SIG-M5 (cell line): ENCODE results near the gene NOTCH4.

ENCODE experiments used
- DNase-seq: peaks from one replicate; lab custom pipeline; 2025; lab: John Stamatoyannopoulos, UW

NOTCH4 gene

DNA sequence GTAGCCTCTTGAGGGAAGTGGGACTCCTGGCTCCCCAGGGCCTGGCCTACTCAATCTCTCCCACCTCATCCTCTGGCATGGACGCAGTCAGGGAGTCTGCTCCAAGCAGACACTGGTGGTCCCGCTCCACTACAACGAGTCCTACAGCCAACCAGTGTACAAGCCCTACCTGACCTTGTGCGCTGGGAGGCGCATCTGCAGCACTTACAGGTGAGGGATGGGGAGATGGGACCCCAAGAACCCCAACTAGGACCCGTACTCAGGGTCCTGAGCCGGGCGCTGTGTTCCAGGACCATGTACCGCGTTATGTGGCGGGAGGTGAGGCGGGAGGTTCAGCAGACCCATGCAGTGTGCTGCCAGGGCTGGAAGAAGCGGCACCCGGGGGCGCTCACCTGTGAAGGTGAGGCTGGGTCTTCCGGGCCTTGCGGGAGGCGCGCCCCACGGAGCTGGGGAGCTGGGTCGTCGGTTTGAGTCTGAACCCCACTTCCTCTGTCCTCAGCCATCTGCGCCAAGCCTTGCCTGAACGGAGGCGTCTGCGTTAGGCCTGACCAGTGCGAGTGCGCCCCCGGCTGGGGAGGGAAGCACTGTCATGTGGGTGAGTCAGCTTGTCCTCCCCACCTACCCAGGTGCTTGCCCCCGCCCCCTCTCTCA is 57.3 kb downstream of the NOTCH4 start:
- DNase-seq, result no peak

DNA sequence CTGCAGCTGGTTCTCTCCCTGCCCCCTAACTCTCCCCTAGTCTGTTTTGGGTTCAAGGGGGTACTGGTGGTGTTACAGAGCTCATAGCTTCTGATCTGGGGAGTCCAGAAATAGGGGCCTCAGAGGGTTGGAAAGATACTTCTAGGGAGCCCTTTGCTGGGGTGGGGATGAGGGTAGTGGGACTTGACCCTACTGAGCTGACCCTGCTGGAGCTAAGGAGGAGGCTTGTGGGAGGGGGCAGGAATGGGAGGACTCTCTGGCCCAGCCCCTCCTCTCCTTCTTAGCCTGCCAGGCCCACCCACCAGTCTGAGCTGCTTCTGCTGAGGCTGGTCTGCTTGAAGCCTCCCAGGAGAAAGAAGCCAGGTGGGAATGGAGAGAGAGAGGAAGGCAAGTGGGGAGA is 59.6 kb downstream of the NOTCH4 start, which contains the start of gene EGFL8:
TSS of gene EGFL8 (plus strand) at position 301 of the 400 bp plus-strand sequence. CDS start 1,571 bp downstream, outside the sequence.
- DNase-seq, result no peak

DNA sequence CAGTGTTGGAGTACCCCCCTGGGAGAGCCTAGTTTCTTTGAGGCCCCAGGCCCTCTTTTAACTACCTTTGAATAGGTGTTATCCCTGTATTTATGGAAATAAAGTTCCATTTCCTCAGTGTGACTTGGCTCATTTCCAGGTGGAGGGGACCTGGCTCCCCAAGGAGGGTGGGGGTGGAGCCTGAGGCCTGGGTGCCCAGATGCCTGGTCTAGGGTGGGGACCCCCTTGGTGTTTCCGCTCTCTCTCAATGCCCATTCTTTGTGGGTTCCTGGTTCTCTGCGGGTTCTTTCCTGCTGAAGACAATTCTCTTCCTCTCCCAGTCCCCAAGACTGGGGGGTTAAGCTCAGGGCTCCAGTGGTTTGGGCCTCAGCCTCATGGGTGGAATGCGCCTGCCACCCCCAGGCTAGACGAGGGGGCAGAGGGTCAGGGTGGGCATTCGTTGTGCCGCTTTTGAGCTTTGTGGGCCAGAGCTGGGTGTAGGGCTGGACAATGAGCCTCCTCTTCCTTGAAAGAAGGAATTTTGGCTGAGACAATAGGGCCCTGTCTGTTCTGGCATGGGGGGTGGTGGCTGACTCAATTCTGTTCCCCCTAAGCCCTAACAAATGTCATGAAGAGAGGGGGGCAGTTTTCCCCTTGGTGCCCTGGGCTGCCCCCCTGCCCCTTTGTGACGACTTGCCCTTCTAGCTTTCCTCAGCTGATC is 60.2 kb downstream of the NOTCH4 start:
- DNase-seq, result no peak

DNA sequence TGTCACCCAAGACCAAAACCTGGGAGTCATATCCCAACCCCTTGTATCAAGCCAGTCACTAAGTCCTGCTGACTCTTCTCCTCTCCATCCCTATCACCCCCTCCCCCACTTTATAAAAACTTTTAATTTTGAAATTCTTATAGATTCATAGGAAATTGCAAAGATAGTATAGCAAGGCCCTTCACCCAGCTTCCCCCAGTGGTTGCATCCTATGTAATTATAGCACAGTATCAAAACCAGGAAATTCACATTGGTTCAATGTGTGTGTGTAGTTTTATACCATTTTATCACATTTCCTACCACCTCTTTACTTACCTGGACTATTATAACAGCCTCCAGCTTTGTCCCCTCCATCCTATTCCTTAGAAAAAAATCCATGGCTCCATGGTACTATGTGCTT is 65.8 kb downstream of the NOTCH4 start:
- no peak for DNase-seq

DNA sequence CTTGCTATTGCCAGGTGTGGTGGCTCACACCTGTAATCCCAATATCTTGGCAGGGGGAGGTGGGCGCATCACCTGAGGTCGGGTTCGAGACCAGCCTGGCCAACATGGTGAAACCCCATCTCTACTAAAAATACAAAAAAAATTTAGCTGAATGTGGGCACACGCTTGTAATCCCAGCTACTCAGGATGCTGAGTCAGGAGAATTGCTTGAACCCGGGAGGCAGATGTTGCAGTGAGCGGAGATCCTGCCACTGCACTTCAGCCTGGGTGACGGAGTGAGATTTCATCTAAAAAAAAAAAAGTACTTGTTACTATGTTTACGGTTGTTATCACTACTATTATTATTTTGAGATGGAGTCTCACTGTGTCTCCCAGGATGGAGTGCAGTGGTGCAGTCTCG is 67.0 kb downstream of the NOTCH4 start:
- DNase-seq, result no peak

DNA sequence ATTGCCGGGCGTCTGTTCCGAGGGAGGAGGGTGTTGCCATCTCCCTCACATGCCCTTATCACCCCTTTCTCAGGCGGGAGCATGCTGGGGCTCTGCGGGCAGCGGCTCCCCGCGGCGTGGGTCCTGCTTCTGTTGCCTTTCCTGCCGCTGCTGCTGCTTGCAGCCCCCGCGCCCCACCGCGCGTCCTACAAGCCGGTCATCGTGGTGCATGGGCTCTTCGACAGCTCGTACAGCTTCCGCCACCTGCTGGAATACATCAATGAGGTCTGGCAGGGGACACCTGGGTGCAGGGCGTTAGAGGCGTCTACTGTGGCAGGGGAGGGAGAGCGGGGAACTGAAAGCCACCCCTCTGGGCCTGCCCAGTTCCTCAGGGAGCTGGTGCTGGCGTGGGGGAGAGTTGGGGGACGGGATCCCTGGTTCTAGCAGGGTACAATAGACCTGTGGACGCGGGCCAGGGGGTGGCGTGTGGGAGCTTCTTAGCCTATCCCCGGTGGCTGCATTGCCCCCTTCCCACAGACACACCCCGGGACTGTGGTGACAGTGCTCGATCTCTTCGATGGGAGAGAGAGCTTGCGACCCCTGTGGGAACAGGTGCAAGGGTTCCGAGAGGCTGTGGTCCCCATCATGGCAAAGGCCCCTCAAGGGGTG is 69.2 kb downstream of the NOTCH4 start:
- no peak for DNase-seq

DNA sequence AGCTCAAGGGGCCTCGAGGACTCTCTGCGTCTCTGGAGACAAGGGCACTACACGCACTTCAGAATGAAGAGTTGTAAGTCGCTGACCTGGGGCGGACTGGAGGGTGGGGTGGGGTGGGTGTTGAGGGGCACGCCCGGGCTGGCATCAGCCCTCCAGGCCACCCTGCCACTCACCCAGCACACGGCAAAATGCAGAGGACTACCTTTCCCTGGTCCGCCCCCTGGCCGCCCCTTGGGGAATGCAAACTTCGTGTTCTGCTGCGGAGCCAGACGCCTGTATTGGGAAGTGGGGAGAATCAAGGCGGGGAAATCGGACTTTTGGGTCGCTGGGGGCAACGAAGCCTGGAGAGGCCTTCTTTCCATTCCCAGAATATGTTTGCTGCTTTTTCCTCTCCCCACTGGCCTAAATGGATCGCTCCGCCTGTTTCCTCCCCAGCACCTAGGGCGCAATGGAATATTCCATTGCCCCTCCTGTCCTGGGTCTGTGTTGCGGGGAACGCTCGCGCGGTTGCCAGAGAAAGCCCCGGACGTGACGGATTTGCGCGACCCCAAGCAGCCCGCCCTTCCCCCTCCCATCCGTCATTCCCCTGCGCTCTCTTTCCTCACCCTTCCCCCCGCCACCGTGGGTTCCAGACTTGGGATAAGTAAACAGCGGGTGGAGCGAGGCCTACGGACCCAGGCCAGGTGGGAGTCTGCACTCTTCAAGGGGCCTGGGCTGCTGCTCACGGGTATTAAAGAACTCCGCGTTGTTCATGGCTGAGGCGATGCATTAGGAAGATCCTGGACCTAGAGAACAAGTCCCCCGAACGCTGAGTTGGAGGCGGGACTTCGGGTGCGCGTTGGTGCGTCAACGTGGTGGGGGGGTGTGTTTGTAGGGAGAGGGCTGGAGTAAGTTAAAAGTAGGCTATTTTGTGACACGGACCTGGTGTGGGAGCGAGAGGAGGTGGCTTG is 70.0 kb downstream of the NOTCH4 start, which contains the start of gene PPT2:
TSS of gene PPT2 (plus strand) at position 578 of the 950 bp plus-strand sequence. CDS start 454 bp downstream, outside the sequence.
- DNase-seq, result peak; percentile 6

DNA sequence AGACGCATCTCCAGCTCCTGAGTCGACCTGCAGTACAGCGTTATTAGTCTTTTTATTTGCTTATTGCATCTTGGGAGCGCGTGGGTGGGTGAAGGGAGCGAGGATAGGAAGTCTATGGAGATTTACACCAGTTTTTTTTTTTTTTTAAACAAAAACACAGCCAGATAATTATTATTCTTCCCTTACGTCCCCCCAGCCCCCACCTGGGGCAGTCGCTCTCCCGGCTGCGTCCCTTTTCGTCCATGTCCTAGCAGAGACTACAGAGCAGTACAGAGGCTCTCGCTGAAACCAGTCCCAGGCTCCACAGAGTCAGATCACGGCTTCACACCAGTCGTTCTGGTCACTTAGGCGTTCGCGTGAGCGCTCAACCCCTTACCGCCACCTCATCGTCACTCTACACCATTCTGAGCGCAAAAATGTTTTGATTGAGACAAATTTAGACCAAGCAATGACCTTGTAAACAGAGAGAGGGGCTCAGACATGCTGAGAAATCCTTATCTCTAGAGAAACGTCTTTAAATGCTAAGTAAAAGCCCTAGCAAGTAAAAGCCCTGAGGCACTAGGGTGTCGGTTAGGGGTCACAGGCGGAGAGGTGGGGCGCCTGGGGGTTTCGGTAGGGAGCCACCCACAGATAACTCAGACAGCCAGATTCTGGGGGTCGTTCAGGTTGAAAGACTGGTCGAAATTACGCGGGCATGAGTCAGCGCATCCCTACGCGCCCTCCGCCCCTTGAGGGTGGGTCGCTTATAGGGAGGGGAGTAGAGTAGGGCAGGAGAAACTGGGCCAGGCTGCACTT is 70.9 kb downstream of the NOTCH4 start:
- no peak for DNase-seq

DNA sequence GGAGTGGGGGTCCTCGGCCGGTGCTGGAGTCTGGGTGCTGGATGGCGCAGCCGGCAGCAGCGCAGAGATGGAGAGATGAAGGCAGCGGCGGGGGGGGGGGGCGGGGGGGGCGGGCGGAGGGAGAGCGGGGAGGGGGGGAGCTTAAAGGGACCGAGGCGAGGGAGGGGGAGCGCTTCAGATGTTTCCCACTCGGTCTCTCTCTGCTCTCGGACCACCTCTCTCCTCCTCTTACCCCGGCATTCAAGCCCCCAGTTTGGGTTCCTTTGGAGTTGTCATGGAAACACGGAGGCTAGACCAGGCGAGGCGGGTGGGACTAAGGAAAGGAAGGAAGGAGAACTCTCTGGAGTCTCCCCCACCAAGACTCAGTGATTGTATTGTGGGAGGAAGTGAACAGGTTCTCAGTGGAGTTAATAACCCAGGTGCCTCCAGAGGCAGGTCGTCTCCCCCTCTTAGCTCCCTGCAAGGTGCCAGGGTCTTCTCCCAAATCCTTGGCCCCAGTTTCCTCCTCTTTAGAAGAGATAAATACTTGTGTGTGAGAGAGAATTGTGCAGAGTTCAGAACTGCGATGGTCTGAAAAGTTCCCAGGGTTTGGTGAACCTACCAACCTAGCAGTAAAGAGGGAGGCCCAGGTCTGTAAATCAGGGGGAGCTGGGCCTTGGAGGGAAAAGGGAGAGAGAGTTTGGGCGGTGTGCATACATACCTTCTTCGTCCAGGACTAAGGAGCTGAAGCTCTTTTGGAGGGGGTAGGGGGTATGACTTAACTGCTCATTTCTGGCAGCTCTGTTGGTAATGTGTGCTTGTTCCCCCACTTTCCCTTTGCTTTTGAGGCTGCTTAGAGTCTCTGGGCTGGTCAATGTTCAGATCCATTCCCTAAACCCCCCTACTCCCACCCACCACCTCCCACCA is 71.8 kb downstream of the NOTCH4 start, which contains the start of gene PRRT1:
TSS of gene PRRT1 (minus strand) at position 77 of the 906 bp plus-strand sequence. CDS start 112 bp downstream, outside the sequence.
- DNase-seq, result no peak

DNA sequence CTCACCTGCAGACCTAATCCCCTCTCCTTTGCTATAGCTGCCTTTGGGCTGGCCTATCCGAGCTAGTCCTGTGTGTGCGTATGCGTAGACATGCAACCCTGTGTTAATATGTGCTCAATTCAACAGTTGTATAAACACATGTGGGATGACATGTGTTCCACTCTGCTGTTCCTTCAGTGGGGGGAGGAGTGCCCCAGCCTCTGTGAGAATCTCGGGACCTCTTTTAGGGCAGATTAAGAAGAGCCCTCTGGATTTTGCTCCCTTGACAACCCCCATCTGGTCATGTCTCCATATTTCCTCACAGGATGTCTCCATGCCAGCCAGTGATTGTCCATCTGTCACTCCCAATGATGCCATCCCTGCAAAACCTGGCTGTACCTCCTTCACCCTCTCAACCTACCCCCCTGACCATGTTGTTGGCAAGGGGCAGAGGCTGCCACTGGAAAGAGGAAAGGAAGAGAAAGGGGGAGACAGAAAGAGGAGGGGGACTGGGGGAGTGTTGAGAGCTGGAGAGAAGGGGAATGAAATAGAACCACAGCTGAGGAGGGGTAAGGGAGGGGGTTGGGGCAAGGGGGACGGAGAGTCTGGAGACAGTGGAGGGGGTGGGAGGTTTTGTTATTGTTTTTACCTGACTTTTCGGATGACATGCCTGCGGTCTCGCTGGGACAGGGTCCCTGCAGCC is 72.5 kb downstream of the NOTCH4 start:
- no peak for DNase-seq

DNA sequence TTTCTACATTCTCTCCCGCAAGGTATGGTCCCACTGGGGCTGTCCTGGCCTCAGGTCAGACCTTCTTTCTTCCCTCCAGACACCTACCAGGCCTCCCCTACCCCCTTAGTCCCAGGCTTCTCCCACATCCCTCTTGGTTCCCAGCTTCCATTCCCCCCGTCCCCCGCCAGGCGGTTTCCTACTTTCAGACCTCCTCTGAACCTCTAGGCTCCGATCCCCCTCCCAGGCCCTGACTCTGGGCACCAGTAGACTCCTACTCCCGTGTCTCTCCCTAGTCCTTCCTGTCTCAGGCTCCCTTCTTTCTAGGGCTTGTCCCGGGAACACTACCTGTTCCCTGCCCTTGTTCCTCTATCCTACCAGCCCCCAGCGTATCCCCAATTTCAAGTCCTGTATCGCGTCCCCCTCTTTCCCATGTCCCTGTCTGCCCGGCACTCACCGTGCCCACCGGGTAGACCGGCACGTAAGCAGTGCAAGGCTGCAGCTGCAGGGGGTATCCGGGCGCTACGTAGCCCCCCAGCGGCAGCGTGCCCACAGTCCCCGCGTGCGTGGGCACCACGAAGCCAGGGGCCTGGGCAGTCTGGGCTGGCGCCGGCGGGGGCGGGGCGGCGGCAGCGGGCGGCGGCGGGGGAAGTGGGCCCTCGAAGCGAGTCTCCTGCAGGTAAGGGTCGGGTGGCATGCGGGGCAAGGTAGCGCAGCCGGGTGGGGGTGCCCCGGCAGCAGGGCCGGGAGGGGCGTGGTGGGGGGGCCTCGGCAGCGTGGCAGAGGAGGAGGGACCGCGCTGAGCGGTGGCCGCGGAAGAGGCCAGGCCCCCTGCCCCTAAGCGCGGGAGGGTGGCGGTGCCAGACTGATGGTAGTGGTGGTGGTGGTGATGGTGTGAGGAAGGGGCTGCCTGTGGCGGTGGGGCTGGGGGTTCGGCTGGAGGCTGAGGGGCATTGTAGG is 73.7 kb downstream of the NOTCH4 start:
- no peak for DNase-seq

DNA sequence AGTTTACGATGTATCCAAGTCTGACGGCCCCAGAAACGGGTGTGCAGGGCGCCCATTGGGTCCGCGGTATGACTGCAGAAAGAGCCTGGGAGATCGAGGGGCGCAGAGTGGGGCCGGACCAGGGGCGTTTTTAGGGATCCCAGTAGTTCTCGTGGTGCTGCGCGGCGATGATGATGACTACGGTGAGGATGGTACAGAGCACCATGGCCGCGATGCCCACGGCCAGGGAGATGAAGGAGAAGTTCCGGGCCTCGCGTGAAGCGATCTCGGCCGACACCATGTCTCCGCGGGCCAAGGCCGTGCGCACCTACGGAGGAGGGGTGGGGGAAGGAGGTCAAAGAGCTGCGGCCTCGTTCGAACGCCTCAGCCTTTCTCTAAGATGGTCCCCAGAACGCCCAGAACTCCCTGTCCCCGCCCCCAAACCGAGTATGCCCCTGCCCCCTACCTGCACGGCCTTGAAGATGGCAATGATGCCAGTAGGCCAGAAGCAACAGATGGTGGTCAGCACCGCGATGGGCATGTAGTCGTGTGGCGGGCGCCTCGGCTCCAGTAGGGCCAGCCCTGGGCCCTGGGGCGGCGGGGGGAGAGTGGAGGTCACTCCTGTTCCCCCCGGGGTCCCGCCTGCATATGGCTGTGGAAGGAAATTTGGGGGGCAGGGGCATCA is 74.6 kb downstream of the NOTCH4 start:
- DNase-seq, result no peak

DNA sequence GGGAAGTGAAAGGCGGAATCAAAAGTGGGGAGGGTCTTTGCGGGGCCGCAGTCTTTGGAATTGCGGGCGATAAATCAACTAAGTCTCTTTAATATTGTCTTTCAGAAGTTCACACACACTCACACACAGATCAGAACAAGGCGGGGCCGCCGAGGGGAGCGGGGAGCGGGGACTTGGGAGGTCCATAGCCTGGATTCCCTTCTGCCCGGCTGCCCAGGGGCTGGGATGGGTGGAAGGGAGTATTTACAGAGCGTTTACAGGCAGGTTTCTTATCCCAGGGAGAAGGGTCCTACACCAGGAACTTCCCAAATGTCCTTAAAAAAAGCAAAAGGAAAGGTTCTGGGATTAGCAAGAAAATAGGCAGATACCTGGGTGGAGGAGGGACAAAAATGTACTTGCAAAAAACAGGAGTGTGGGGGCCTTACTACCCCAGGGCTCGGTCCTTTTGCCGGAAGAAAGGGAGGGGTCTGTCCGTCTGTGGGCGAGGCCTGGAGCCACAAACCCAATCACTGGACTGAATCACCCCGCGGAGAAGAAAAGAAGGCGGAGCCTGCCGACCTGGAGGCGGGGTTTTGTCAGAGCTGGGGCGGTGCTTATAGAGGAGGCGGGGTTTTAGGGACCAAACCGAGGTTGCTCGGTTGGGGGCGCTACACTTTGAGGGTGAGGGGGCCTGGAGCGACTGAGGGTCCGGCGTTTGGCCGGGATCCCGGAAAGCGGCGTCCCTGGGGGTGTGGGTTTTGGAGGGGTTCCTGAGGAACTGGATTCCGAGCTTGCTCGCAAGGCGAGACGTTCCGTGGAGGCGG is 75.4 kb downstream of the NOTCH4 start:
- no peak for DNase-seq

DNA sequence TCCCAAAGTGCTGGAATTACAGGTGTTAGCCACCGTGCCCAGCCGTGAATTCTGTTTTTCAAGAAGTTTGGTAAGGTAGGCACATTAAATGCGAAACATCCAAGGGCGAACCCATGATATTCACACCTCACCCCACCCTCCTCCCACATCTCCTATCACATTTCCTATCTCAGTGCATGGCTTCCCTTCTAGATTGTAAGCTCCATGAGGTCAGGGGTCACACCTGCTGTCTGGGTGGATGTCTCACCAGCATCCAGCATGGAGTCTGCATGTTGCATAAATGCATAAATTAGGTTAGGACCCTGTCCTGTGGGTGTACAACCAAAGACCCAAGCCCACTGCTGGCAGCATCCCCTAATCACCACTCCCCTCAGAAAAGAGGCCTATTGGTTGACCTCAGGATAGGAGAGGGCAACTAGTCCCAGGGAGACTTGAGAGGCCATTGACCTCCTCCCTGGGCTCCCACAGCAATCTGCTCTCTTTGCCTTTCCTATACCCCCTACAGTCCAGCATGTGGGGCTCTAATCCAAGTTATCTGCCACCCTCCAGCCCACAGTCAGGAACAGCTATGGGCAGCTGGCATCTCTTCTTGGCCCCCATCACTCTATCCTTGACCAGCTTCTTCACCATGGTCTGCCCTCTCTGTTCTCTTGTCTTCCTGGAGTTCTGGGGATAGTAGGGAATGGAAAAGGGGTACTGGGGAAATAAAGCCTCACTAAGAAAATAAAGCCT is 76.3 kb downstream of the NOTCH4 start:
- DNase-seq, result no peak

DNA sequence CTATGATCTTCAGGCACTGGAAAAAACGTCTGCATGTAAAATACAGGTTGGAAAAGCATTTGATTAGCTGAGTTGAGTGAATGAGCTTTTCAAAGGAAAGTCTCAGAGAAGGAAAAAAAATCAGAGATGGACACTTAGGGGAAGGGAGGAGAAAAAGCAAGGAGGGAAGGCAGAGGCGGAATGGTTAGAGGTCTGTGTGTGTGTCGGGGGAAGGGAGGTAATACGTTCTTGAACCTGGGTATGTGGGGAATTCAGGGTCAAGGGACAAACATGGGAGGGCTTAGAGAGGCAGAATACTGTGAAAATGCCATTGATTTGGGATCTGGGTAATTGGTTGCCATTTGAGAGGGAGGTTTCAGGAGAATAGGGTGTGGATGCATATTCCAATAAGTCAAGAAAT is 77.2 kb downstream of the NOTCH4 start:
- DNase-seq, result no peak

DNA sequence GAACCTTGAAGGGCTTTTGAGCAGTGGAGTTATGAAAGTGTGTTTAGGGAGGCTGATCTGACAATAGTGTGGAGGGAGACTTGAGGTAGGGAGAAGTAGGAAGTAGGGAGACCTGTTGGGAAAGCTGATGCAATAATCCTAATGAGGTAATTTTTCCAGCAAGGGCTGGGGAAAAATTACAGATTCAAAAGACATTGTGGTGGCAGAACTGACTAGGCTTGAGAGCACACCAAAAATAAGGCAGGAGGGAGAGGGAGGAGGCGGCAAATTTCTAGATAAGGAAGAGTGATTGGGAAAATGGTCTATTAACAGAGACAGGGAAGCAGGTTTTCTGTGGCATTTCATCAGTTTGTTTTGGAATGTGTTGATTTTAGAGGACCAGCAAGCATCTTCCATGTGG is 77.6 kb downstream of the NOTCH4 start:
- no peak for DNase-seq
